Ascending aorta (tissue), 2 donors: Measurements from ENCODE around the gene UBE2V1. TPM values are rescaled to one million over a fixed set of nuclear protein-coding genes. Genes with fewer than 3 reads are reported as not detected.

Experiments used
- DNase-seq, 2 donors: peaks; one replicate each; pipeline ENCODE4 v3.0.0-alpha.2; 2019; ENCODE audit warnings: low spot score in 2 of 2
- H3K27ac ChIP-seq, 2 donors: fragments of 200-600 bp; sonication (generic); one replicate each; pipeline ENCODE4 v1.5.1; 2016 to 2017; ENCODE audit warnings: mild to moderate bottlenecking in 1 of 2
- H3K27me3 ChIP-seq: fragments of 200-600 bp; sonication (generic); one replicate; pipeline ENCODE4 v1.5.1; 2017
- H3K36me3 ChIP-seq, 2 donors: fragments of 200-600 bp; sonication (generic); one replicate each; pipeline ENCODE4 v1.5.1; 2016
- H3K4me1 ChIP-seq, 2 donors: fragments of 200-600 bp; sonication (generic); one replicate each; pipeline ENCODE4 v1.5.1; 2016 to 2017; ENCODE audit warnings: mild to moderate bottlenecking in 1 of 2
- H3K4me3 ChIP-seq, 2 donors: fragments of 200-600 bp; sonication (generic); one replicate each; pipeline ENCODE4 v1.5.1; 2016 to 2017; ENCODE audit warnings: mild to moderate bottlenecking in 1 of 2
- H3K9me3 ChIP-seq, 2 donors: fragments of 200-600 bp; sonication (generic); one replicate each; pipeline ENCODE4 v1.5.1; 2016
- CTCF ChIP-seq, 3 experiments: fragments of 200-600 bp in 2 of 3; fragments of 450-650 bp in 1 of 3; sonication (generic) in 2 of 3; IDR thresholded peaks; one replicate each; pipeline ENCODE4 v1.5.1; 2016 to 2019; ENCODE audit warnings: antibody characterized with exemption in 3 of 3, mild to moderate bottlenecking in 1 of 3, moderate library complexity in 1 of 3
- intact Hi-C: fragments of 100-400 bp; cut with DNase I; formaldehyde crosslinking; loops from one replicate; pipeline ENCODE4 v1.15.1; 2023
- total RNA-seq: library from RNA; depleted of rRNA; stranded (reverse); fragments of >200 nt; gene quantifications from one replicate; pipeline ENCODE4 v1.1.0, GENCODE V29; 2016

UBE2V1 gene
- total RNA-seq, 1 donor from 2014 or later: 39.4 TPM

GRCh38 chr20:50058662-50059402, 54.1 kb downstream of the UBE2V1 start:
- H3K36me3 ChIP-seq: no peaks in the 10 kb centered on the region
- peaks cover 9 to 10% of the 10 kb centered on the region in 2 donors for H3K4me1 ChIP-seq
- no peaks in the 10 kb centered on the region for H3K9me3 ChIP-seq
- intact Hi-C loops: loop anchor here (5.0 kb wide), 1 partner anchor 42 kb away; no protein-coding TSS in a partner anchor
- H3K27me3 ChIP-seq: no peaks in the 10 kb centered on the region
- TF ChIP-seq CTCF (IDR thresholded peaks at IDR 0.05): no peak
- no peak for DNase-seq
- H3K4me3 ChIP-seq: no peak overlapping the region
- no peak overlapping the region for H3K27ac ChIP-seq

GRCh38 chr20:50057714-50058053, 55.3 kb downstream of the UBE2V1 start:
- peaks cover 9 to 10% of the 10 kb centered on the region in 2 donors for H3K4me1 ChIP-seq
- no peak for TF ChIP-seq CTCF (IDR thresholded peaks at IDR 0.05)
- intact Hi-C loops: loop anchor here (5.0 kb wide), 1 partner anchor 40 kb away; no protein-coding TSS in a partner anchor

GRCh38 chr20:50056951-50057713, 55.8 kb downstream of the UBE2V1 start:
- intact Hi-C loops: loop anchor here (5.0 kb wide), 1 partner anchor 40 kb away; no protein-coding TSS in a partner anchor
- no peak for DNase-seq
- Histone ChIP-seq H3K27me3 (no peaks in the 10 kb centered on the region), H3K9me3 (no peaks in the 10 kb centered on the region), H3K4me3 (no peak overlapping the region), H3K27ac (no peak overlapping the region), H3K4me1 (peaks cover 9 to 10% of the 10 kb centered on the region in 2 donors), H3K36me3 (no peaks in the 10 kb centered on the region)
- TF ChIP-seq CTCF (IDR thresholded peaks at IDR 0.05): no peak

More at GRCh38 chr20:50057714-50058053, 55.3 kb downstream of the UBE2V1 start:
- Histone ChIP-seq H3K4me3 (no peak overlapping the region), H3K36me3 (no peaks in the 10 kb centered on the region), H3K27ac (no peak overlapping the region), H3K27me3 (no peaks in the 10 kb centered on the region), H3K9me3 (no peaks in the 10 kb centered on the region)
- DNase-seq: no peak

- Histone ChIP-seq H3K4me1 (peaks cover 9 to 10% of the 10 kb centered on the region in 2 donors), H3K27me3 (no peaks in the 10 kb centered on the region), H3K27ac (no peak overlapping the region), H3K36me3 (no peaks in the 10 kb centered on the region), H3K9me3 (no peaks in the 10 kb centered on the region), H3K4me3 (no peak overlapping the region)
- no peak for DNase-seq
- no peak for TF ChIP-seq CTCF (IDR thresholded peaks at IDR 0.05)
- intact Hi-C loops: loop anchor here (5.0 kb wide), 1 partner anchor 39 kb away; no protein-coding TSS in a partner anchor
These were observed 56.5 kb downstream of the UBE2V1 start for GRCh38 chr20:50056408-50056926.

GRCh38 chr20:50055524-50056083, 57.3 kb downstream of the UBE2V1 start:
- Histone ChIP-seq H3K36me3 (no peaks in the 10 kb centered on the region), H3K27me3 (no peaks in the 10 kb centered on the region), H3K4me3 (peak overlapping the region in 1 of 2 donors; percentile 28), H3K4me1 (peaks cover 9 to 10% of the 10 kb centered on the region in 2 donors), H3K9me3 (no peaks in the 10 kb centered on the region), H3K27ac (peak overlapping the region in 1 of 2 donors; percentile 22)
- DNase-seq: no peak
- TF ChIP-seq CTCF (IDR thresholded peaks at IDR 0.05): no peak
- intact Hi-C loops: loop anchor here (5.0 kb wide), 1 partner anchor 38 kb away; no protein-coding TSS in a partner anchor
